Epithelial cell of umbilical artery (primary cell): ENCODE measurements around the gene AHNAK. TPM values are rescaled to one million over a fixed set of nuclear protein-coding genes. Genes with fewer than 3 reads are reported as not detected.

ENCODE experiments used
- total RNA-seq: library from RNA; depleted of rRNA; stranded (reverse); fragments of >200 nt; gene quantifications from 2 replicates; pipeline ENCODE4 v1.2.3, GENCODE V29; 2014

The AHNAK gene
- total RNA-seq = 274 and 293 TPM in 2 replicates

GRCh38 chr11:62546244-62546928 lies at the start of gene AHNAK:
AHNAK (minus strand) TSS chr11:62546806; CDS start chr11:62536098, 10,708 bp downstream.

GRCh38 chr11:62591448-62592145 lies 45.0 kb upstream of the AHNAK start, which contains the start of gene TUT1:
TUT1 (minus strand) TSS chr11:62591523; CDS start chr11:62591485, 38 bp downstream.

GRCh38 chr11:62573592-62574362 lies 27.2 kb upstream of the AHNAK start, which contains the start of gene EEF1G:
EEF1G (minus strand) TSS chr11:62573891; CDS start chr11:62573842, 49 bp downstream.

GRCh38 chr11:62418733-62419132 lies 127.9 kb downstream of the AHNAK start, which contains the start of gene SCGB1A1:
SCGB1A1 (plus strand) TSS chr11:62419033; CDS start chr11:62419096, 63 bp downstream.

Other genes with a start within 250 kb of the AHNAK start
- gene SCGB1D4, start 247.7 kb downstream of the AHNAK start, total RNA-seq = not detected in 2 replicates
- gene ASRGL1, start 209.4 kb downstream of the AHNAK start, total RNA-seq = 28.6 and 37.1 TPM in 2 replicates
- gene SCGB1A1, start 127.8 kb downstream of the AHNAK start, total RNA-seq = not detected in 2 replicates
- 1,044 and 1,412 TPM in 2 replicates for gene EEF1G, start 27.1 kb upstream of the AHNAK start, total RNA-seq
- 6.8 and 13.5 TPM in 2 replicates for gene TUT1, start 44.7 kb upstream of the AHNAK start, total RNA-seq
- gene MTA2, start 55.1 kb upstream of the AHNAK start, total RNA-seq = 186 and 207 TPM in 2 replicates
- gene EML3, start 66.0 kb upstream of the AHNAK start, total RNA-seq = 27.3 and 30.1 TPM in 2 replicates
- gene ROM1, start 66.5 kb upstream of the AHNAK start, total RNA-seq = 5.3 and 5.8 TPM in 2 replicates
- gene B3GAT3, start 75.2 kb upstream of the AHNAK start, total RNA-seq = 20.1 and 28.7 TPM in 2 replicates
- gene GANAB, start 99.8 kb upstream of the AHNAK start, total RNA-seq = 213 and 230 TPM in 2 replicates
- 22.8 and 24.4 TPM in 2 replicates for gene INTS5, start 106.5 kb upstream of the AHNAK start, total RNA-seq
- gene C11orf98, start 118.4 kb upstream of the AHNAK start, total RNA-seq = 38.7 and 44.4 TPM in 2 replicates
- 3.6 and 13.3 TPM in 2 replicates for gene CSKMT, start 118.5 kb upstream of the AHNAK start, total RNA-seq
- gene UQCC3, start 124.9 kb upstream of the AHNAK start, total RNA-seq = 9.7 and 11.2 TPM in 2 replicates
- 4.2 and 5.5 TPM in 2 replicates for gene LBHD1, start 125.5 kb upstream of the AHNAK start, total RNA-seq
- 137 and 210 TPM in 2 replicates for gene UBXN1, start 132.3 kb upstream of the AHNAK start, total RNA-seq
- gene LRRN4CL, start 142.7 kb upstream of the AHNAK start, total RNA-seq = under 0.01 and 0.30 TPM in 2 replicates
- 20.2 and 24.0 TPM in 2 replicates for gene BSCL2, start 160.6 kb upstream of the AHNAK start, total RNA-seq
- 0.32 TPM in 1 of 2 replicates, not detected in the other for gene GNG3, start 160.9 kb upstream of the AHNAK start, total RNA-seq
- 5.8 and 11.9 TPM in 2 replicates for gene HNRNPUL2, start 180.7 kb upstream of the AHNAK start, total RNA-seq
- 34.4 and 38.9 TPM in 2 replicates for gene TTC9C, start 181.7 kb upstream of the AHNAK start, total RNA-seq
- gene ZBTB3, start 207.4 kb upstream of the AHNAK start, total RNA-seq = 10.9 and 11.4 TPM in 2 replicates
- gene POLR2G, start 214.8 kb upstream of the AHNAK start, total RNA-seq = 86.7 and 113 TPM in 2 replicates
- 19.8 and 26.7 TPM in 2 replicates for gene TAF6L, start 224.6 kb upstream of the AHNAK start, total RNA-seq
- 22.5 and 26.6 TPM in 2 replicates for gene TMEM179B, start 240.6 kb upstream of the AHNAK start, total RNA-seq
- 13.4 and 21.8 TPM in 2 replicates for gene TMEM223, start 245.2 kb upstream of the AHNAK start, total RNA-seq